K562 (cell line): ENCODE data around the gene ZBTB46.

ENCODE experiments used
- CBX3 ChIP-seq, 2 experiments: IDR thresholded peaks; 1 replicate in 1 of 2; 2 replicates in 1 of 2; pipeline ENCODE4 v1.6.1; 2012; ENCODE audit warnings: inconsistent platforms in 2 of 2, low read length in 2 of 2, borderline replicate concordance in 1 of 2, control low read depth in 1 of 2
- EHMT2 ChIP-seq: fragments of 450-650 bp; IDR thresholded peaks from 2 replicates; pipeline ENCODE4 v1.6.1; 2018; ENCODE audit warnings: antibody characterized with exemption
- ETV6 ChIP-seq, 3 experiments: fragments of 150-350 bp in 1 of 3; sonication (generic) in 1 of 3; formaldehyde crosslinking in 1 of 3; IDR thresholded peaks; 2 replicates each; pipeline versions ENCODE4 v1.6.1 to v1.8.0; 2014 to 2022; ENCODE audit warnings: borderline replicate concordance in 2 of 3, low read depth in 2 of 3, antibody characterized with exemption in 1 of 3, low read length in 1 of 3, mild to moderate bottlenecking in 1 of 3, missing genetic modification reagents in 1 of 3
- FOS ChIP-seq: IDR thresholded peaks from 3 replicates; pipeline ENCODE4 v1.6.1; 2011; ENCODE audit not compliant: insufficient read length; ENCODE audit errors: extremely low read depth
- HDAC2 ChIP-seq: fragments of 450-650 bp; IDR thresholded peaks from 2 replicates; pipeline ENCODE4 v1.6.1; 2016; ENCODE audit warnings: mild to moderate bottlenecking
- NRF1 ChIP-seq, 2 experiments: fragments of 450-650 bp; IDR thresholded peaks in 1 of 2; conservative IDR thresholded peaks in 1 of 2; 2 replicates each; pipeline ENCODE4 v1.6.1; 2014; ENCODE audit warnings: mild to moderate bottlenecking in 2 of 2
- TAF1 ChIP-seq: IDR thresholded peaks from 2 replicates; pipeline ENCODE4 v1.6.1; 2011; ENCODE audit warnings: mild to moderate bottlenecking, low read length, moderate library complexity; ENCODE audit not compliant: insufficient read depth, control insufficient read depth, severe bottlenecking; ENCODE audit errors: extremely low read depth
- ZBTB17 ChIP-seq: fragments of 450-650 bp; formaldehyde crosslinking; IDR thresholded peaks from 2 replicates; pipeline ENCODE4 v1.4.0; 2020; ENCODE audit warnings: mild to moderate bottlenecking
- TF ChIP-seq, protein P1 (sequence below), 3 experiments: IDR thresholded peaks in 2 of 3; conservative IDR thresholded peaks in 1 of 3; 2 replicates each; pipeline ENCODE4 v1.5.1; 2011 to 2012; ENCODE audit warnings: low read length in 3 of 3, mild to moderate bottlenecking in 3 of 3, control low read depth in 2 of 3, improper control_type of control experiment in 1 of 3, inconsistent platforms in 1 of 3, low read depth in 1 of 3, mixed read lengths in 1 of 3, moderate library complexity in 1 of 3; ENCODE audit not compliant: insufficient read depth in 2 of 3
- TF ChIP-seq, protein P2 (sequence below): sonication (generic); formaldehyde crosslinking; IDR thresholded peaks from 2 replicates; pipeline ENCODE4 v1.5.0; 2020; ENCODE audit warnings: missing genetic modification reagents
- TF ChIP-seq, protein P3 (sequence below): fragments of 250-450 bp; sonication (Bioruptor Pico); IDR thresholded peaks from 2 replicates; pipeline ENCODE4 v1.8.0; 2021; ENCODE audit warnings: mild to moderate bottlenecking, moderate library complexity
- TF ChIP-seq, protein P4 (sequence below): fragments of 450-650 bp; formaldehyde crosslinking; IDR thresholded peaks from 2 replicates; pipeline ENCODE4 v1.4.0; 2022; ENCODE audit warnings: missing genetic modification characterization
- TF ChIP-seq, protein P5 (sequence below): sonication (generic); formaldehyde crosslinking; IDR thresholded peaks from 2 replicates; pipeline ENCODE4 v1.9.0; 2022; ENCODE audit warnings: mild to moderate bottlenecking, missing genetic modification reagents
- TF ChIP-seq, protein P6 (sequence below): fragments of 150-350 bp; IDR thresholded peaks from 2 replicates; pipeline ENCODE4 v1.6.1; 2014; ENCODE audit warnings: low read depth, mild to moderate bottlenecking, low read length, borderline replicate concordance

DNA sequence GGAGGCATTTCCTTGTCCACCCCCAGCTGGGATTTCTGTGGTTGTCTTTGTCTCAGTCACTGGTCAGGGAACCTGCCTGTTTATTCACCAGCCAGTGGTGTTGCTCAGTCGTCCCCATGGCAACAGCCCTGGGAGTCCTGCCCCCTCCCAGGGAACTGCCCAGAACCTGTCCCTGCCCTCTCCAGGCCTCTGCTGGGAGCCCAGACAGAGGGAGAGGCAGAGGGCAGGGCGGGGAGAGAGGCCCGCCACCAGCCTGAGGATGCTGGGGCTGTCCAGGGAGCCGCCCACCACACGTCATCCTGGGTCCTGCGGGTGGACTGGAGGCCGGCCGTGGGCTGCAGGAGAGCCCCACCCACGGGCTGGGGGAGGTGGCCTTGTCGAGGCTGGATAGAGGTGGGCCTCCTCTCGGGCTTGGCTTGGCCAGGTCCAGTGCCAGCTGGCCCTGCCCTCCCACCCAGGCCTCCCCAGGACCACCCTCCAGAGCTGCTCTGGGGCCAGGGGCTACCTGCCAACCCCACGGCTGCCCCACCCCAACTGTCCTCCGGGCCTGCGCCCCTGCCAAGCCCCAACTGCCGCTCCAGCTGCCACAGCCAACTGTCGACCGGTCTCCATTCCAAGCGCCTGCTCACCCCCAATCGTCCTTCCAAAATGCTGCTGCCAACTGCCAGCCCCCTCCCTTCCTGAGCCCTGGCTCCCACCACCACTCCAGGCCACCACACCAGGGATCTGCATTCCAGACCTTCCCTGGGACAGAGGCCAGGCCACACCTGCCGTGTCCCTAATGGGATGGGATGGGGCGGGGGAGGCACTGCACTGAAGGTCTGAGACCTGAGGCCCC, 4.2 kb upstream of the ZBTB46 start:
- TF ChIP-seq, protein P1, sequence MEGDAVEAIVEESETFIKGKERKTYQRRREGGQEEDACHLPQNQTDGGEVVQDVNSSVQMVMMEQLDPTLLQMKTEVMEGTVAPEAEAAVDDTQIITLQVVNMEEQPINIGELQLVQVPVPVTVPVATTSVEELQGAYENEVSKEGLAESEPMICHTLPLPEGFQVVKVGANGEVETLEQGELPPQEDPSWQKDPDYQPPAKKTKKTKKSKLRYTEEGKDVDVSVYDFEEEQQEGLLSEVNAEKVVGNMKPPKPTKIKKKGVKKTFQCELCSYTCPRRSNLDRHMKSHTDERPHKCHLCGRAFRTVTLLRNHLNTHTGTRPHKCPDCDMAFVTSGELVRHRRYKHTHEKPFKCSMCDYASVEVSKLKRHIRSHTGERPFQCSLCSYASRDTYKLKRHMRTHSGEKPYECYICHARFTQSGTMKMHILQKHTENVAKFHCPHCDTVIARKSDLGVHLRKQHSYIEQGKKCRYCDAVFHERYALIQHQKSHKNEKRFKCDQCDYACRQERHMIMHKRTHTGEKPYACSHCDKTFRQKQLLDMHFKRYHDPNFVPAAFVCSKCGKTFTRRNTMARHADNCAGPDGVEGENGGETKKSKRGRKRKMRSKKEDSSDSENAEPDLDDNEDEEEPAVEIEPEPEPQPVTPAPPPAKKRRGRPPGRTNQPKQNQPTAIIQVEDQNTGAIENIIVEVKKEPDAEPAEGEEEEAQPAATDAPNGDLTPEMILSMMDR (IDR thresholded peaks at IDR 0.05 in 2 of 3, conservative IDR thresholded peaks at IDR 0.05 in 1 of 3; ENCODE audit: insufficient read depth in 2 of 3, low read depth in 1 of 3, low read length in 3 of 3) = no peak
- TF ChIP-seq FOS (peak; percentile 45), ZBTB17 (CRISPR knock-in tag) (no peak), HDAC2 (no peak), NRF1 (conservative IDR thresholded peaks at IDR 0.05 in 1 of 2, IDR thresholded peaks at IDR 0.05 in 1 of 2) (no peak), CBX3 (IDR thresholded peaks at IDR 0.05; ENCODE audit: borderline replicate concordance in 1 of 2, low read length in 2 of 2) (no peak), EHMT2 (no peak), TAF1 (no peak), ETV6 (IDR thresholded peaks at IDR 0.05; ENCODE audit: borderline replicate concordance in 1 of 2, low read depth in 2 of 2, low read length in 1 of 2) (no peak), ETV6 (CRISPR knock-in tag; IDR thresholded peaks at IDR 0.05; ENCODE audit: borderline replicate concordance) (no peak)
- TF ChIP-seq, protein P2, sequence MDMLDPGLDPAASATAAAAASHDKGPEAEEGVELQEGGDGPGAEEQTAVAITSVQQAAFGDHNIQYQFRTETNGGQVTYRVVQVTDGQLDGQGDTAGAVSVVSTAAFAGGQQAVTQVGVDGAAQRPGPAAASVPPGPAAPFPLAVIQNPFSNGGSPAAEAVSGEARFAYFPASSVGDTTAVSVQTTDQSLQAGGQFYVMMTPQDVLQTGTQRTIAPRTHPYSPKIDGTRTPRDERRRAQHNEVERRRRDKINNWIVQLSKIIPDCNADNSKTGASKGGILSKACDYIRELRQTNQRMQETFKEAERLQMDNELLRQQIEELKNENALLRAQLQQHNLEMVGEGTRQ (CRISPR knock-in tag) = no peak
- TF ChIP-seq, protein P3, sequence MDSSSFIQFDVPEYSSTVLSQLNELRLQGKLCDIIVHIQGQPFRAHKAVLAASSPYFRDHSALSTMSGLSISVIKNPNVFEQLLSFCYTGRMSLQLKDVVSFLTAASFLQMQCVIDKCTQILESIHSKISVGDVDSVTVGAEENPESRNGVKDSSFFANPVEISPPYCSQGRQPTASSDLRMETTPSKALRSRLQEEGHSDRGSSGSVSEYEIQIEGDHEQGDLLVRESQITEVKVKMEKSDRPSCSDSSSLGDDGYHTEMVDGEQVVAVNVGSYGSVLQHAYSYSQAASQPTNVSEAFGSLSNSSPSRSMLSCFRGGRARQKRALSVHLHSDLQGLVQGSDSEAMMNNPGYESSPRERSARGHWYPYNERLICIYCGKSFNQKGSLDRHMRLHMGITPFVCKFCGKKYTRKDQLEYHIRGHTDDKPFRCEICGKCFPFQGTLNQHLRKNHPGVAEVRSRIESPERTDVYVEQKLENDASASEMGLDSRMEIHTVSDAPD (CRISPR knock-in tag) = no peak
- TF ChIP-seq, protein P4, sequence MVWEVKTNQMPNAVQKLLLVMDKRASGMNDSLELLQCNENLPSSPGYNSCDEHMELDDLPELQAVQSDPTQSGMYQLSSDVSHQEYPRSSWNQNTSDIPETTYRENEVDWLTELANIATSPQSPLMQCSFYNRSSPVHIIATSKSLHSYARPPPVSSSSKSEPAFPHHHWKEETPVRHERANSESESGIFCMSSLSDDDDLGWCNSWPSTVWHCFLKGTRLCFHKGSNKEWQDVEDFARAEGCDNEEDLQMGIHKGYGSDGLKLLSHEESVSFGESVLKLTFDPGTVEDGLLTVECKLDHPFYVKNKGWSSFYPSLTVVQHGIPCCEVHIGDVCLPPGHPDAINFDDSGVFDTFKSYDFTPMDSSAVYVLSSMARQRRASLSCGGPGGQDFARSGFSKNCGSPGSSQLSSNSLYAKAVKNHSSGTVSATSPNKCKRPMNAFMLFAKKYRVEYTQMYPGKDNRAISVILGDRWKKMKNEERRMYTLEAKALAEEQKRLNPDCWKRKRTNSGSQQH (CRISPR knock-in tag) = no peak
- TF ChIP-seq, protein P5, sequence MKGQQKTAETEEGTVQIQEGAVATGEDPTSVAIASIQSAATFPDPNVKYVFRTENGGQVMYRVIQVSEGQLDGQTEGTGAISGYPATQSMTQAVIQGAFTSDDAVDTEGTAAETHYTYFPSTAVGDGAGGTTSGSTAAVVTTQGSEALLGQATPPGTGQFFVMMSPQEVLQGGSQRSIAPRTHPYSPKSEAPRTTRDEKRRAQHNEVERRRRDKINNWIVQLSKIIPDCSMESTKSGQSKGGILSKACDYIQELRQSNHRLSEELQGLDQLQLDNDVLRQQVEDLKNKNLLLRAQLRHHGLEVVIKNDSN (CRISPR knock-in tag) = no peak
- TF ChIP-seq, protein P6, sequence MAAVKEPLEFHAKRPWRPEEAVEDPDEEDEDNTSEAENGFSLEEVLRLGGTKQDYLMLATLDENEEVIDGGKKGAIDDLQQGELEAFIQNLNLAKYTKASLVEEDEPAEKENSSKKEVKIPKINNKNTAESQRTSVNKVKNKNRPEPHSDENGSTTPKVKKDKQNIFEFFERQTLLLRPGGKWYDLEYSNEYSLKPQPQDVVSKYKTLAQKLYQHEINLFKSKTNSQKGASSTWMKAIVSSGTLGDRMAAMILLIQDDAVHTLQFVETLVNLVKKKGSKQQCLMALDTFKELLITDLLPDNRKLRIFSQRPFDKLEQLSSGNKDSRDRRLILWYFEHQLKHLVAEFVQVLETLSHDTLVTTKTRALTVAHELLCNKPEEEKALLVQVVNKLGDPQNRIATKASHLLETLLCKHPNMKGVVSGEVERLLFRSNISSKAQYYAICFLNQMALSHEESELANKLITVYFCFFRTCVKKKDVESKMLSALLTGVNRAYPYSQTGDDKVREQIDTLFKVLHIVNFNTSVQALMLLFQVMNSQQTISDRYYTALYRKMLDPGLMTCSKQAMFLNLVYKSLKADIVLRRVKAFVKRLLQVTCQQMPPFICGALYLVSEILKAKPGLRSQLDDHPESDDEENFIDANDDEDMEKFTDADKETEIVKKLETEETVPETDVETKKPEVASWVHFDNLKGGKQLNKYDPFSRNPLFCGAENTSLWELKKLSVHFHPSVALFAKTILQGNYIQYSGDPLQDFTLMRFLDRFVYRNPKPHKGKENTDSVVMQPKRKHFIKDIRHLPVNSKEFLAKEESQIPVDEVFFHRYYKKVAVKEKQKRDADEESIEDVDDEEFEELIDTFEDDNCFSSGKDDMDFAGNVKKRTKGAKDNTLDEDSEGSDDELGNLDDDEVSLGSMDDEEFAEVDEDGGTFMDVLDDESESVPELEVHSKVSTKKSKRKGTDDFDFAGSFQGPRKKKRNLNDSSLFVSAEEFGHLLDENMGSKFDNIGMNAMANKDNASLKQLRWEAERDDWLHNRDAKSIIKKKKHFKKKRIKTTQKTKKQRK = no peak
